Measurements from ENCODE around the gene GRIP2. TPM values are rescaled to one million over a fixed set of nuclear protein-coding genes. Genes with fewer than 3 reads are reported as not detected.

GRIP2 gene
- total and polyA plus RNA-seq, 2 of the 4 experiments (the other 2 are of a cell fraction), result 0.05 TPM; not detected in 1

GRCh38 chr3:14440531-14441239 lies 99.5 kb downstream of the GRIP2 start:
- no peak overlapping the region for H3K14ac ChIP-seq (replicated peaks; ENCODE audit: low read depth, low read length)
- H2AFZ ChIP-seq (replicated peaks; ENCODE audit: low read length, poor library complexity), result no peak overlapping the region
- no peaks in the 10 kb centered on the region for H3K27me3 ChIP-seq (ENCODE audit: control insufficient read depth, insufficient read depth, low read length)
- H4K8ac ChIP-seq (ENCODE audit: low read depth in 2 of 2, low read length in 2 of 2), result no peak overlapping the region
- no peak overlapping the region for H2BK5ac ChIP-seq (ENCODE audit: low read depth, low read length, poor library complexity, severe bottlenecking)
- POLR2A ChIA-PET (ENCODE audit: unreplicated experiment), result no interaction called here
- no peak overlapping the region for H4K91ac ChIP-seq (ENCODE audit: insufficient read depth, low read depth, low read length)
- no peak overlapping the region for H2BK15ac ChIP-seq (ENCODE audit: low read depth, low read length)
- H3K4me3 ChIP-seq (ENCODE audit: insufficient read depth, low read depth, low read length), result no peak overlapping the region
- dilution Hi-C loops (cut with HindIII; ENCODE audit: low sequenced_read_pairs, unreplicated experiment) (no loop called here), intact Hi-C loops (cut with micrococcal nuclease) (no loop called here), in situ Hi-C loops (cut with MboI; ENCODE audit: low sequenced_read_pairs) (no loop called here)
- peaks cover 25% of the 10 kb centered on the region for H3K4me1 ChIP-seq (ENCODE audit: control insufficient read depth, insufficient read depth, low read length)
- H3K27ac ChIP-seq (ENCODE audit: insufficient read depth, low read length), result no peak overlapping the region
- WGBS, 2 experiments (ENCODE audit: extremely low coverage in 2 of 2, insufficient read length in 1 of 2), result 100% methylated on average over 1 of the region's 11 CpGs; no CpG with 5 or more reads in 1 of the 2 experiments
- H2BK20ac ChIP-seq (ENCODE audit: low read depth, low read length), result no peak overlapping the region
- H3K9me3 ChIP-seq (ENCODE audit: control insufficient read depth, insufficient read depth, low read length), result no peaks in the 10 kb centered on the region
- peaks cover 15% of the 10 kb centered on the region for H3K9me1 ChIP-seq (ENCODE audit: insufficient read depth, low read length)
- H3K4ac ChIP-seq (ENCODE audit: low read depth, low read length), result no peak overlapping the region
- H3K23ac ChIP-seq (ENCODE audit: low read depth, low read length), result no peak overlapping the region
- no peak overlapping the region for H3K9ac ChIP-seq (ENCODE audit: low read depth, low read length)
- no peak overlapping the region for H3K4me2 ChIP-seq (ENCODE audit: low read depth, low read length)
- peaks cover 47 to 76% of the 10 kb centered on the region in 2 experiments for H3K79me1 ChIP-seq (ENCODE audit: low read depth in 1 of 2, low read length in 2 of 2)
- no peak overlapping the region for H3K18ac ChIP-seq (ENCODE audit: low read depth, low read length)
- CTCF ChIA-PET, result no interaction called here
- peak; percentile 40; the same call in 1 of the 2 replicates for ATAC-seq (ENCODE audit: low read depth)
- H2AK9ac ChIP-seq (replicated peaks; ENCODE audit: low read depth, low read length, poor library complexity), result no peak overlapping the region
- peaks cover 14% of the 10 kb centered on the region for H3K36me3 ChIP-seq (ENCODE audit: control insufficient read depth, insufficient read depth, low read length)
- TF ChIP-seq CTCF (conservative IDR thresholded peaks at IDR 0.05; ENCODE audit: low read depth, low read length) (no peak), RFX5 (IDR thresholded peaks at IDR 0.05; ENCODE audit: low read depth, low read length) (no peak), MXI1 (IDR thresholded peaks at IDR 0.05; ENCODE audit: borderline replicate concordance, low read depth, low read length) (no peak), CEBPB (IDR thresholded peaks at IDR 0.05; ENCODE audit: low read depth, low read length) (no peak), BHLHE40 (IDR thresholded peaks at IDR 0.05; ENCODE audit: low read depth, low read length) (no peak), NFE2L2 (IDR thresholded peaks at IDR 0.05; ENCODE audit: low read depth, low read length) (no peak), SMC3 (IDR thresholded peaks at IDR 0.05; ENCODE audit: low read depth, low read length) (no peak), USF2 (IDR thresholded peaks at IDR 0.05; ENCODE audit: low read depth, low read length) (no peak), RAD21 (IDR thresholded peaks at IDR 0.05; ENCODE audit: low read length) (no peak), ELK1 (IDR thresholded peaks at IDR 0.05; ENCODE audit: borderline replicate concordance, low read depth, low read length) (no peak)
- H2BK120ac ChIP-seq (ENCODE audit: low read depth, low read length), result no peak overlapping the region
- H3K56ac ChIP-seq (ENCODE audit: extremely low read depth, insufficient read depth, low read length), result no peak overlapping the region
- no peak overlapping the region for H4K5ac ChIP-seq (ENCODE audit: low read depth, low read length)
- no peak overlapping the region for H2AK5ac ChIP-seq (ENCODE audit: low read depth, low read length)
- H4K20me1 ChIP-seq (ENCODE audit: insufficient read depth, low read length), result peaks cover 40% of the 10 kb centered on the region
- no TSS peak for BruUV-seq (replicated peaks)
- DNase-seq, result peak; percentile 48

All from IMR-90 (cell line).